SU-DHL-6 (cell line): ENCODE measurements around the gene SULT1A3.

ENCODE experiments used
- EZH2phosphoT487 ChIP-seq: fragments of 200-600 bp; sonication (generic), shearing (Covaris generic); conservative IDR thresholded peaks from 2 replicates; pipeline ENCODE4 v1.6.1; 2018; ENCODE audit warnings: mild to moderate bottlenecking, antibody characterized with exemption, low read length, moderate library complexity, mixed read lengths
- TF ChIP-seq, protein P1 (sequence below): fragments of 200-600 bp; sonication (generic); IDR thresholded peaks from one replicate; pipeline ENCODE4 v1.5.1; 2017; ENCODE audit warnings: antibody characterized with exemption, mild to moderate bottlenecking, low read length, moderate library complexity; ENCODE audit not compliant: insufficient read depth, poor library complexity, severe bottlenecking

- TF ChIP-seq, protein P1, sequence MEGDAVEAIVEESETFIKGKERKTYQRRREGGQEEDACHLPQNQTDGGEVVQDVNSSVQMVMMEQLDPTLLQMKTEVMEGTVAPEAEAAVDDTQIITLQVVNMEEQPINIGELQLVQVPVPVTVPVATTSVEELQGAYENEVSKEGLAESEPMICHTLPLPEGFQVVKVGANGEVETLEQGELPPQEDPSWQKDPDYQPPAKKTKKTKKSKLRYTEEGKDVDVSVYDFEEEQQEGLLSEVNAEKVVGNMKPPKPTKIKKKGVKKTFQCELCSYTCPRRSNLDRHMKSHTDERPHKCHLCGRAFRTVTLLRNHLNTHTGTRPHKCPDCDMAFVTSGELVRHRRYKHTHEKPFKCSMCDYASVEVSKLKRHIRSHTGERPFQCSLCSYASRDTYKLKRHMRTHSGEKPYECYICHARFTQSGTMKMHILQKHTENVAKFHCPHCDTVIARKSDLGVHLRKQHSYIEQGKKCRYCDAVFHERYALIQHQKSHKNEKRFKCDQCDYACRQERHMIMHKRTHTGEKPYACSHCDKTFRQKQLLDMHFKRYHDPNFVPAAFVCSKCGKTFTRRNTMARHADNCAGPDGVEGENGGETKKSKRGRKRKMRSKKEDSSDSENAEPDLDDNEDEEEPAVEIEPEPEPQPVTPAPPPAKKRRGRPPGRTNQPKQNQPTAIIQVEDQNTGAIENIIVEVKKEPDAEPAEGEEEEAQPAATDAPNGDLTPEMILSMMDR, result no peak
- TF ChIP-seq EZH2phosphoT487, result no peak
These were observed 26.0 kb upstream of the SULT1A3 start for GRCh38 chr16:30173054-30173453.
